WTC11 (cell line): ENCODE data around the gene DCAF6. TPM values are rescaled to one million over a fixed set of nuclear protein-coding genes. Genes with fewer than 3 reads are reported as not detected.

Source experiments
- ATAC-seq: fragments of 200-7000 bp; cut with Tn5 transposase; 2 replicates; pipeline ENCODE4 v1.10.0; 2021; ENCODE audit warnings: mild to moderate bottlenecking, moderate library complexity
- CTCF ChIA-PET: fragments of 300-600 bp; sonication (Branson Sonifier 250); formaldehyde crosslinking; loops from one replicate; lab custom pipeline; 2021; ENCODE audit warnings: antibody characterized with exemption; lab: Charles Lee
- POLR2A ChIA-PET: fragments of 350-600 bp; sonication (Branson Sonifier 250); formaldehyde crosslinking; loops from one replicate; lab custom pipeline; 2021; ENCODE audit warnings: antibody characterized with exemption; lab: Charles Lee
- DNase-seq: peaks from one replicate; pipeline ENCODE4 v3.0.0; 2021; ENCODE audit warnings: low spot score
- H3K27ac Mint-ChIP-seq: 2 replicates; pipeline ENCODE4 v1.8.0; 2021; ENCODE audit warnings: mixed read lengths
- H3K27me3 Mint-ChIP-seq: 2 replicates; pipeline ENCODE4 v1.8.0; 2021; ENCODE audit warnings: low read depth, mild to moderate bottlenecking, moderate library complexity, mixed read lengths
- H3K36me3 Mint-ChIP-seq: 2 replicates; pipeline ENCODE4 v1.8.0; 2021; ENCODE audit warnings: mixed read lengths
- H3K4me1 Mint-ChIP-seq: 2 replicates; pipeline ENCODE4 v1.8.0; 2022; ENCODE audit warnings: mixed read lengths
- H3K4me3 Mint-ChIP-seq: 2 replicates; pipeline ENCODE4 v1.8.0; 2021; ENCODE audit warnings: mild to moderate bottlenecking, moderate library complexity, mixed read lengths
- H3K9me3 Mint-ChIP-seq: 2 replicates; pipeline ENCODE4 v1.8.0; 2021; ENCODE audit warnings: mixed read lengths
- ELF4 ChIP-seq: sonication (generic); formaldehyde crosslinking; IDR thresholded peaks from 2 replicates; pipeline ENCODE4 v1.8.1; 2022; ENCODE audit warnings: low read depth, mild to moderate bottlenecking, moderate library complexity, missing genetic modification reagents
- FOXK1 ChIP-seq: sonication (generic); formaldehyde crosslinking; IDR thresholded peaks from 2 replicates; pipeline ENCODE4 v1.8.0; 2022; ENCODE audit warnings: mild to moderate bottlenecking, moderate library complexity, missing genetic modification reagents
- FOXP4 ChIP-seq: sonication (generic); formaldehyde crosslinking; IDR thresholded peaks from 2 replicates; pipeline ENCODE4 v1.8.0; 2022; ENCODE audit warnings: mild to moderate bottlenecking, missing genetic modification reagents
- GRHL2 ChIP-seq: fragments of 250-450 bp; sonication (Bioruptor Pico); IDR thresholded peaks from 2 replicates; pipeline ENCODE4 v1.8.0; 2022; ENCODE audit warnings: mild to moderate bottlenecking, moderate library complexity; ENCODE audit not compliant: insufficient replicate concordance, severe bottlenecking
- GTF2I ChIP-seq: fragments of 250-450 bp; sonication (Bioruptor Pico); conservative IDR thresholded peaks from 2 replicates; pipeline ENCODE4 v1.4.0; 2021; ENCODE audit warnings: mild to moderate bottlenecking
- IRF1 ChIP-seq: sonication (generic); formaldehyde crosslinking; IDR thresholded peaks from 2 replicates; pipeline ENCODE4 v1.8.0; 2023; ENCODE audit warnings: missing genetic modification reagents
- NFATC4 ChIP-seq: fragments of 250-450 bp; sonication (Bioruptor Pico); IDR thresholded peaks from 2 replicates; pipeline ENCODE4 v1.9.0; 2021; ENCODE audit warnings: mild to moderate bottlenecking
- NR1H2 ChIP-seq: sonication (generic); formaldehyde crosslinking; IDR thresholded peaks from 2 replicates; pipeline ENCODE4 v1.9.0; 2021; ENCODE audit warnings: mild to moderate bottlenecking, moderate library complexity, missing genetic modification reagents
- OVOL2 ChIP-seq: fragments of 250-450 bp; sonication (Bioruptor Pico); IDR thresholded peaks from 2 replicates; pipeline ENCODE4 v1.9.0; 2021; ENCODE audit warnings: mild to moderate bottlenecking, borderline replicate concordance
- RORB ChIP-seq: fragments of 250-450 bp; sonication (Bioruptor Pico); IDR thresholded peaks from 2 replicates; pipeline ENCODE4 v1.9.0; 2021; ENCODE audit warnings: mild to moderate bottlenecking
- SMAD3 ChIP-seq: sonication (generic); formaldehyde crosslinking; IDR thresholded peaks from 2 replicates; pipeline ENCODE4 v1.8.0; 2022; ENCODE audit warnings: missing genetic modification reagents, mild to moderate bottlenecking, borderline replicate concordance
- SMAD4 ChIP-seq: sonication (generic); formaldehyde crosslinking; IDR thresholded peaks from 2 replicates; pipeline ENCODE4 v1.8.0; 2022; ENCODE audit warnings: mild to moderate bottlenecking, missing genetic modification reagents
- TCF7 ChIP-seq: sonication (generic); formaldehyde crosslinking; IDR thresholded peaks from 2 replicates; pipeline ENCODE4 v1.8.0; 2022; ENCODE audit warnings: mild to moderate bottlenecking, low read depth, missing genetic modification reagents, moderate library complexity
- TEAD1 ChIP-seq: sonication (generic); formaldehyde crosslinking; IDR thresholded peaks from 2 replicates; pipeline ENCODE4 v1.8.0; 2022; ENCODE audit warnings: mild to moderate bottlenecking, missing genetic modification reagents
- TP53 ChIP-seq: sonication (generic); formaldehyde crosslinking; IDR thresholded peaks from 2 replicates; pipeline ENCODE4 v1.8.1; 2023; ENCODE audit warnings: mild to moderate bottlenecking, missing genetic modification reagents
- ZBTB21 ChIP-seq: sonication (generic); formaldehyde crosslinking; IDR thresholded peaks from 2 replicates; pipeline ENCODE4 v1.8.1; 2023; ENCODE audit warnings: mild to moderate bottlenecking, missing genetic modification reagents, borderline replicate concordance
- ZNF219 ChIP-seq: sonication (generic); formaldehyde crosslinking; IDR thresholded peaks from 2 replicates; pipeline ENCODE4 v1.8.0; 2023; ENCODE audit warnings: missing genetic modification reagents, mild to moderate bottlenecking, borderline replicate concordance
- ZNF232 ChIP-seq: sonication (generic); formaldehyde crosslinking; IDR thresholded peaks from 2 replicates; pipeline ENCODE4 v1.8.0; 2022; ENCODE audit warnings: mild to moderate bottlenecking, missing genetic modification reagents
- ZNF396 ChIP-seq: fragments of 250-450 bp; sonication (Bioruptor Pico); IDR thresholded peaks from 2 replicates; pipeline ENCODE4 v1.8.0; 2021; ENCODE audit warnings: mild to moderate bottlenecking, moderate library complexity, borderline replicate concordance
- ZNF423 ChIP-seq: fragments of 250-450 bp; sonication (Bioruptor Pico); IDR thresholded peaks from 2 replicates; pipeline ENCODE4 v2.1.2; 2022; ENCODE audit warnings: mild to moderate bottlenecking, moderate library complexity
- total RNA-seq: library from RNA; stranded (reverse); gene quantifications from 3 replicates; pipeline ENCODE4 v1.2.3, GENCODE V29; 2021
- TF ChIP-seq, protein P1 (sequence below): fragments of 200-600 bp; IDR thresholded peaks from 2 replicates; pipeline ENCODE4 v1.8.0; 2022; ENCODE audit warnings: antibody characterized with exemption
- TF ChIP-seq, protein P2 (sequence below): sonication (generic); formaldehyde crosslinking; IDR thresholded peaks from 2 replicates; pipeline ENCODE4 v1.8.0; 2022; ENCODE audit warnings: mild to moderate bottlenecking, missing genetic modification reagents
- TF ChIP-seq, protein P3 (sequence below): sonication (generic); formaldehyde crosslinking; IDR thresholded peaks from 2 replicates; pipeline ENCODE4 v1.8.1; 2022; ENCODE audit warnings: mild to moderate bottlenecking, missing genetic modification reagents, moderate library complexity, borderline replicate concordance
- TF ChIP-seq, protein P4 (sequence below): fragments of 250-450 bp; sonication (Bioruptor Pico); IDR thresholded peaks from 2 replicates; pipeline ENCODE4 v1.9.0; 2021; ENCODE audit warnings: mild to moderate bottlenecking, borderline replicate concordance

The DCAF6 gene
- total RNA-seq, 1 experiment from 2014 or later = 13.5 TPM

GRCh38 chr1:167947733-167948132 is 11.2 kb downstream of the DCAF6 start:
- DNase-seq (no peak), ATAC-seq (no peak)
- Mint-ChIP-seq H3K9me3 (peaks cover 5% of the 10 kb centered on the region), H3K27me3 (no peaks in the 10 kb centered on the region), H3K4me1 (peaks cover 16% of the 10 kb centered on the region), H3K36me3 (peaks cover 28% of the 10 kb centered on the region), H3K27ac (peak overlapping the region; percentile 61), H3K4me3 (no peak overlapping the region)
- ChIA-PET CTCF (no interaction called here), POLR2A (no interaction called here)
- TF ChIP-seq, protein P1, sequence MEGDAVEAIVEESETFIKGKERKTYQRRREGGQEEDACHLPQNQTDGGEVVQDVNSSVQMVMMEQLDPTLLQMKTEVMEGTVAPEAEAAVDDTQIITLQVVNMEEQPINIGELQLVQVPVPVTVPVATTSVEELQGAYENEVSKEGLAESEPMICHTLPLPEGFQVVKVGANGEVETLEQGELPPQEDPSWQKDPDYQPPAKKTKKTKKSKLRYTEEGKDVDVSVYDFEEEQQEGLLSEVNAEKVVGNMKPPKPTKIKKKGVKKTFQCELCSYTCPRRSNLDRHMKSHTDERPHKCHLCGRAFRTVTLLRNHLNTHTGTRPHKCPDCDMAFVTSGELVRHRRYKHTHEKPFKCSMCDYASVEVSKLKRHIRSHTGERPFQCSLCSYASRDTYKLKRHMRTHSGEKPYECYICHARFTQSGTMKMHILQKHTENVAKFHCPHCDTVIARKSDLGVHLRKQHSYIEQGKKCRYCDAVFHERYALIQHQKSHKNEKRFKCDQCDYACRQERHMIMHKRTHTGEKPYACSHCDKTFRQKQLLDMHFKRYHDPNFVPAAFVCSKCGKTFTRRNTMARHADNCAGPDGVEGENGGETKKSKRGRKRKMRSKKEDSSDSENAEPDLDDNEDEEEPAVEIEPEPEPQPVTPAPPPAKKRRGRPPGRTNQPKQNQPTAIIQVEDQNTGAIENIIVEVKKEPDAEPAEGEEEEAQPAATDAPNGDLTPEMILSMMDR = no peak
- no peak for TF ChIP-seq NR1H2 (CRISPR knock-in tag)
- no peak for TF ChIP-seq GTF2I (CRISPR knock-in tag)
- no peak for TF ChIP-seq TP53 (CRISPR knock-in tag)
- TF ChIP-seq SMAD4 = no peak
- no peak for TF ChIP-seq RORB (CRISPR knock-in tag)
- no peak for TF ChIP-seq GRHL2 (CRISPR knock-in tag)
- TF ChIP-seq ZNF396 (CRISPR knock-in tag) = no peak
- no peak for TF ChIP-seq SMAD3 (CRISPR knock-in tag)
- TF ChIP-seq, protein P2, sequence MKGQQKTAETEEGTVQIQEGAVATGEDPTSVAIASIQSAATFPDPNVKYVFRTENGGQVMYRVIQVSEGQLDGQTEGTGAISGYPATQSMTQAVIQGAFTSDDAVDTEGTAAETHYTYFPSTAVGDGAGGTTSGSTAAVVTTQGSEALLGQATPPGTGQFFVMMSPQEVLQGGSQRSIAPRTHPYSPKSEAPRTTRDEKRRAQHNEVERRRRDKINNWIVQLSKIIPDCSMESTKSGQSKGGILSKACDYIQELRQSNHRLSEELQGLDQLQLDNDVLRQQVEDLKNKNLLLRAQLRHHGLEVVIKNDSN (CRISPR knock-in tag) = no peak
- TF ChIP-seq FOXK1 = no peak

DNA sequence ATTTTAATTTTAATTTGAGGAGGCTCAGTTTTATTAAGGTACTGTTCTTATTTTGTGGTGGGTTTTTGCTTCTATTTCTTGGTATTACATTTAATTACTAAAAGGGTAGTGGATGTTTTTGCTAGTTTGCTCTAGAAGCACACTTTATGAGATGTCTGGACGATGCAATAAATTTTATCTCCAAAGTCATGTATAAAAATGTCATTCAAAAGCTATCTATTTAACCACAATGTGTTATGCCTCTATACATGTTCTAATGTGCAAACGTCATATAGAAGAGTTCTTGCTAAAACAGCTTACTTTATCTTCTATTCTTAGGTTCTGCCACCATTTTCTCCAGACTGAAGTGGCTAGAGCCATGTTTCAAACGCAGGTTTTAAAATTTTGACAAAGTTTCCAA is 13.3 kb downstream of the DCAF6 start:
- Mint-ChIP-seq H3K27ac (no peak overlapping the region), H3K27me3 (no peaks in the 10 kb centered on the region), H3K9me3 (no peaks in the 10 kb centered on the region), H3K36me3 (peaks cover 32% of the 10 kb centered on the region), H3K4me3 (no peak overlapping the region), H3K4me1 (peaks cover 16% of the 10 kb centered on the region)
- DNase-seq = no peak
- POLR2A ChIA-PET = no interaction called here
- CTCF ChIA-PET = no interaction called here
- ATAC-seq = no peak
- TF ChIP-seq FOXP4 (CRISPR knock-in tag) (no peak), ZNF423 (no peak), ZNF219 (CRISPR knock-in tag) (no peak), ELF4 (CRISPR knock-in tag) (no peak), ZBTB21 (CRISPR knock-in tag) (no peak), RORB (CRISPR knock-in tag) (no peak), TEAD1 (CRISPR knock-in tag) (no peak), OVOL2 (CRISPR knock-in tag) (no peak), TCF7 (CRISPR knock-in tag) (no peak), SMAD3 (CRISPR knock-in tag) (no peak), NFATC4 (CRISPR knock-in tag) (no peak), ZNF232 (CRISPR knock-in tag) (no peak), IRF1 (CRISPR knock-in tag) (no peak)
- TF ChIP-seq, protein P1 = no peak
- TF ChIP-seq, protein P3, sequence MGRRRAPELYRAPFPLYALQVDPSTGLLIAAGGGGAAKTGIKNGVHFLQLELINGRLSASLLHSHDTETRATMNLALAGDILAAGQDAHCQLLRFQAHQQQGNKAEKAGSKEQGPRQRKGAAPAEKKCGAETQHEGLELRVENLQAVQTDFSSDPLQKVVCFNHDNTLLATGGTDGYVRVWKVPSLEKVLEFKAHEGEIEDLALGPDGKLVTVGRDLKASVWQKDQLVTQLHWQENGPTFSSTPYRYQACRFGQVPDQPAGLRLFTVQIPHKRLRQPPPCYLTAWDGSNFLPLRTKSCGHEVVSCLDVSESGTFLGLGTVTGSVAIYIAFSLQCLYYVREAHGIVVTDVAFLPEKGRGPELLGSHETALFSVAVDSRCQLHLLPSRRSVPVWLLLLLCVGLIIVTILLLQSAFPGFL (CRISPR knock-in tag) = no peak
- TF ChIP-seq, protein P4, sequence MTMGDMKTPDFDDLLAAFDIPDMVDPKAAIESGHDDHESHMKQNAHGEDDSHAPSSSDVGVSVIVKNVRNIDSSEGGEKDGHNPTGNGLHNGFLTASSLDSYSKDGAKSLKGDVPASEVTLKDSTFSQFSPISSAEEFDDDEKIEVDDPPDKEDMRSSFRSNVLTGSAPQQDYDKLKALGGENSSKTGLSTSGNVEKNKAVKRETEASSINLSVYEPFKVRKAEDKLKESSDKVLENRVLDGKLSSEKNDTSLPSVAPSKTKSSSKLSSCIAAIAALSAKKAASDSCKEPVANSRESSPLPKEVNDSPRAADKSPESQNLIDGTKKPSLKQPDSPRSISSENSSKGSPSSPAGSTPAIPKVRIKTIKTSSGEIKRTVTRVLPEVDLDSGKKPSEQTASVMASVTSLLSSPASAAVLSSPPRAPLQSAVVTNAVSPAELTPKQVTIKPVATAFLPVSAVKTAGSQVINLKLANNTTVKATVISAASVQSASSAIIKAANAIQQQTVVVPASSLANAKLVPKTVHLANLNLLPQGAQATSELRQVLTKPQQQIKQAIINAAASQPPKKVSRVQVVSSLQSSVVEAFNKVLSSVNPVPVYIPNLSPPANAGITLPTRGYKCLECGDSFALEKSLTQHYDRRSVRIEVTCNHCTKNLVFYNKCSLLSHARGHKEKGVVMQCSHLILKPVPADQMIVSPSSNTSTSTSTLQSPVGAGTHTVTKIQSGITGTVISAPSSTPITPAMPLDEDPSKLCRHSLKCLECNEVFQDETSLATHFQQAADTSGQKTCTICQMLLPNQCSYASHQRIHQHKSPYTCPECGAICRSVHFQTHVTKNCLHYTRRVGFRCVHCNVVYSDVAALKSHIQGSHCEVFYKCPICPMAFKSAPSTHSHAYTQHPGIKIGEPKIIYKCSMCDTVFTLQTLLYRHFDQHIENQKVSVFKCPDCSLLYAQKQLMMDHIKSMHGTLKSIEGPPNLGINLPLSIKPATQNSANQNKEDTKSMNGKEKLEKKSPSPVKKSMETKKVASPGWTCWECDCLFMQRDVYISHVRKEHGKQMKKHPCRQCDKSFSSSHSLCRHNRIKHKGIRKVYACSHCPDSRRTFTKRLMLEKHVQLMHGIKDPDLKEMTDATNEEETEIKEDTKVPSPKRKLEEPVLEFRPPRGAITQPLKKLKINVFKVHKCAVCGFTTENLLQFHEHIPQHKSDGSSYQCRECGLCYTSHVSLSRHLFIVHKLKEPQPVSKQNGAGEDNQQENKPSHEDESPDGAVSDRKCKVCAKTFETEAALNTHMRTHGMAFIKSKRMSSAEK (CRISPR knock-in tag) = no peak
